ENCODE data around the gene RAB12. TPM values are rescaled to one million over a fixed set of nuclear protein-coding genes. Genes with fewer than 3 reads are reported as not detected.

RAB12 gene
- total RNA-seq, 1 experiment from 2014 or later = 79.4 TPM

GRCh38 chr18:8667846-8668245, 58.6 kb downstream of the RAB12 start:
- intact Hi-C loops (cut with micrococcal nuclease; ENCODE audit: unreplicated experiment) = no loop called here
- Histone ChIP-seq H3K79me2 (ENCODE audit: low read depth) (no peaks in the 10 kb centered on the region), H2AFZ (no peak overlapping the region), H3K9me2 (ENCODE audit: insufficient read depth) (no peaks in the 10 kb centered on the region), H3K4me3 (no peak overlapping the region), H3K36me3 (ENCODE audit: low read depth) (no peaks in the 10 kb centered on the region), H3K27ac (no peak overlapping the region), H3K27me3 (ENCODE audit: insufficient read depth, low read depth) (no peaks in the 10 kb centered on the region), H3F3A (ENCODE audit: insufficient read depth, low read depth) (peaks cover 23% of the 10 kb centered on the region), H3K4me2 (no peak overlapping the region), H3K4me1 (replicated peaks; ENCODE audit: insufficient read depth) (peaks cover 25% of the 10 kb centered on the region), H3K9me3 (ENCODE audit: insufficient read depth, low read depth) (no peaks in the 10 kb centered on the region), H4K20me1 (ENCODE audit: insufficient read depth) (no peaks in the 10 kb centered on the region)
- no TSS peak for BruUV-seq (replicated peaks)
- TF ChIP-seq CTCF (conservative IDR thresholded peaks at IDR 0.05) (no peak), EZH2 (IDR thresholded peaks at IDR 0.05; ENCODE audit: low read depth) (no peak)
- CTCF ChIA-PET = interaction anchor here (0.6 kb wide), 1 partner anchor 110 kb away, joined by 3 read pairs; no protein-coding TSS in a partner anchor
- no peak for DNase-seq
- POLR2A ChIA-PET (ENCODE audit: unreplicated experiment) = no interaction called here

GRCh38 chr18:8668381-8668780, 59.1 kb downstream of the RAB12 start:
- Histone ChIP-seq H4K20me1 (ENCODE audit: insufficient read depth) (no peaks in the 10 kb centered on the region), H3K4me1 (replicated peaks; ENCODE audit: insufficient read depth) (peaks cover 31% of the 10 kb centered on the region), H2AFZ (no peak overlapping the region), H3K4me3 (no peak overlapping the region), H3K9me2 (ENCODE audit: insufficient read depth) (no peaks in the 10 kb centered on the region), H3K9me3 (ENCODE audit: insufficient read depth, low read depth) (no peaks in the 10 kb centered on the region), H3K4me2 (no peak overlapping the region), H3K27ac (no peak overlapping the region), H3K79me2 (ENCODE audit: low read depth) (no peaks in the 10 kb centered on the region), H3K36me3 (ENCODE audit: low read depth) (no peaks in the 10 kb centered on the region), H3F3A (ENCODE audit: insufficient read depth, low read depth) (peaks cover 23% of the 10 kb centered on the region), H3K27me3 (ENCODE audit: insufficient read depth, low read depth) (no peaks in the 10 kb centered on the region)
- BruUV-seq (replicated peaks) = no TSS peak
- CTCF ChIA-PET = interaction anchor here (0.6 kb wide), 1 partner anchor 111 kb away, joined by 3 read pairs; no protein-coding TSS in a partner anchor
- POLR2A ChIA-PET (ENCODE audit: unreplicated experiment) = no interaction called here
- intact Hi-C loops (cut with micrococcal nuclease; ENCODE audit: unreplicated experiment) = no loop called here
- DNase-seq = no peak
- no peak for TF ChIP-seq CTCF (conservative IDR thresholded peaks at IDR 0.05)
- TF ChIP-seq EZH2 (IDR thresholded peaks at IDR 0.05; ENCODE audit: low read depth) = no peak

GRCh38 chr18:8669571-8669970, 60.3 kb downstream of the RAB12 start:
- Histone ChIP-seq H3F3A (ENCODE audit: insufficient read depth, low read depth) (peaks cover 32% of the 10 kb centered on the region), H3K4me3 (no peak overlapping the region), H3K79me2 (ENCODE audit: low read depth) (no peaks in the 10 kb centered on the region), H3K27ac (no peak overlapping the region), H3K9me3 (ENCODE audit: insufficient read depth, low read depth) (no peaks in the 10 kb centered on the region; the same call in 1 of the 2 replicates), H4K20me1 (ENCODE audit: insufficient read depth) (no peaks in the 10 kb centered on the region), H3K4me1 (replicated peaks; ENCODE audit: insufficient read depth) (peaks cover 43% of the 10 kb centered on the region), H2AFZ (no peak overlapping the region), H3K27me3 (ENCODE audit: insufficient read depth, low read depth) (no peaks in the 10 kb centered on the region), H3K9me2 (ENCODE audit: insufficient read depth) (no peaks in the 10 kb centered on the region), H3K4me2 (0 out of 2 replicates have a peak overlapping the region, but pooled peaks have one; percentile 18), H3K36me3 (ENCODE audit: low read depth) (no peaks in the 10 kb centered on the region)
- POLR2A ChIA-PET (ENCODE audit: unreplicated experiment) = no interaction called here
- DNase-seq = peak in 1 of 2 experiments; percentile 69
- intact Hi-C loops (cut with micrococcal nuclease; ENCODE audit: unreplicated experiment) = no loop called here
- CTCF ChIA-PET = no interaction called here
- no TSS peak for BruUV-seq (replicated peaks)
- TF ChIP-seq CTCF (conservative IDR thresholded peaks at IDR 0.05) (no peak), EZH2 (IDR thresholded peaks at IDR 0.05; ENCODE audit: low read depth) (no peak)
